SK-N-SH treated with all-trans-retinoic acid at 6 μM for 48 hours (cell line): Measurements from ENCODE around the gene IL1RN.

Experiments used
- ATAC-seq: fragments of 200-7000 bp; cut with Tn5 transposase; 3 replicates; pipeline ENCODE4 v1.9.1; 2020; ENCODE audit warnings: mild to moderate bottlenecking, moderate library complexity
- ARNTL ChIP-seq: fragments of 450-650 bp; formaldehyde crosslinking; IDR thresholded peaks from 2 replicates; pipeline ENCODE4 v1.5.0; 2020; ENCODE audit warnings: low read depth, mild to moderate bottlenecking, moderate library complexity, borderline replicate concordance
- CSDC2 ChIP-seq: fragments of 250-450 bp; sonication (Bioruptor Pico); IDR thresholded peaks from 2 replicates; pipeline ENCODE4 v1.5.0; 2020; ENCODE audit warnings: mild to moderate bottlenecking, moderate library complexity
- ESRRG ChIP-seq: fragments of 250-450 bp; sonication (Bioruptor Pico); IDR thresholded peaks from 2 replicates; pipeline ENCODE4 v1.6.1; 2021; ENCODE audit warnings: mild to moderate bottlenecking
- ISL1 ChIP-seq: fragments of 250-450 bp; sonication (Bioruptor Pico); IDR thresholded peaks from 2 replicates; pipeline ENCODE4 v2.1.2; 2022; ENCODE audit warnings: mild to moderate bottlenecking, moderate library complexity
- OSR1 ChIP-seq: fragments of 250-450 bp; sonication (Bioruptor Pico); IDR thresholded peaks from 2 replicates; pipeline ENCODE4 v1.8.0; 2022; ENCODE audit warnings: moderate library complexity, mild to moderate bottlenecking, inconsistent platforms
- PPARA ChIP-seq: fragments of 250-450 bp; sonication (Bioruptor Pico); IDR thresholded peaks from 2 replicates; pipeline ENCODE4 v1.5.0; 2020; ENCODE audit warnings: mild to moderate bottlenecking, borderline replicate concordance
- RARB ChIP-seq: fragments of 250-450 bp; sonication (Bioruptor Pico); IDR thresholded peaks from 2 replicates; pipeline ENCODE4 v1.8.0; 2021; ENCODE audit warnings: mild to moderate bottlenecking, moderate library complexity
- SNAI2 ChIP-seq: fragments of 250-450 bp; sonication (Bioruptor Pico); IDR thresholded peaks from 2 replicates; pipeline ENCODE4 v1.5.0; 2020; ENCODE audit warnings: mild to moderate bottlenecking, moderate library complexity
- TCF4 ChIP-seq: fragments of 250-450 bp; sonication (Bioruptor Pico); IDR thresholded peaks from 2 replicates; pipeline ENCODE4 v1.8.0; 2021; ENCODE audit warnings: mild to moderate bottlenecking, moderate library complexity, borderline replicate concordance
- TOX ChIP-seq: fragments of 250-450 bp; sonication (Bioruptor Pico); IDR thresholded peaks from 2 replicates; pipeline ENCODE4 v1.8.0; 2021; ENCODE audit warnings: mild to moderate bottlenecking, moderate library complexity, borderline replicate concordance
- ZC3H10 ChIP-seq: fragments of 250-450 bp; sonication (Bioruptor Pico); IDR thresholded peaks from 2 replicates; pipeline ENCODE4 v1.5.1; 2021; ENCODE audit warnings: mild to moderate bottlenecking, moderate library complexity
- ZFP3 ChIP-seq: fragments of 250-450 bp; sonication (Bioruptor Pico); IDR thresholded peaks from 2 replicates; pipeline ENCODE4 v1.5.0; 2020; ENCODE audit warnings: mild to moderate bottlenecking, moderate library complexity
- ZNF70 ChIP-seq: fragments of 450-650 bp; formaldehyde crosslinking; IDR thresholded peaks from 2 replicates; pipeline ENCODE4 v1.5.0; 2020; ENCODE audit warnings: mild to moderate bottlenecking, moderate library complexity
- ZNF8 ChIP-seq: fragments of 450-650 bp; formaldehyde crosslinking; IDR thresholded peaks from 2 replicates; pipeline ENCODE4 v1.5.0; 2020; ENCODE audit warnings: mild to moderate bottlenecking, moderate library complexity
- TF ChIP-seq, protein P1 (sequence below): fragments of 250-450 bp; sonication (Bioruptor Pico); IDR thresholded peaks from 2 replicates; pipeline ENCODE4 v1.5.1; 2021; ENCODE audit warnings: mild to moderate bottlenecking, moderate library complexity
- TF ChIP-seq, protein P2 (sequence below): fragments of 250-450 bp; sonication (Bioruptor Pico); IDR thresholded peaks from 2 replicates; pipeline ENCODE4 v1.8.0; 2021; ENCODE audit warnings: low read depth, mild to moderate bottlenecking, moderate library complexity, borderline replicate concordance
- TF ChIP-seq, protein P3 (sequence below): fragments of 250-450 bp; sonication (Bioruptor Pico); IDR thresholded peaks from 2 replicates; pipeline ENCODE4 v1.5.1; 2020; ENCODE audit warnings: low read depth, mild to moderate bottlenecking, moderate library complexity
- TF ChIP-seq, protein P4 (sequence below): fragments of 250-450 bp; sonication (Bioruptor Pico); IDR thresholded peaks from 2 replicates; pipeline ENCODE4 v1.5.0; 2020; ENCODE audit warnings: mild to moderate bottlenecking, moderate library complexity
- TF ChIP-seq, protein P5 (sequence below): fragments of 250-450 bp; sonication (Bioruptor Pico); IDR thresholded peaks from 2 replicates; pipeline ENCODE4 v1.8.0; 2020; ENCODE audit warnings: mild to moderate bottlenecking, moderate library complexity, borderline replicate concordance

Gene IL1RN

DNA sequence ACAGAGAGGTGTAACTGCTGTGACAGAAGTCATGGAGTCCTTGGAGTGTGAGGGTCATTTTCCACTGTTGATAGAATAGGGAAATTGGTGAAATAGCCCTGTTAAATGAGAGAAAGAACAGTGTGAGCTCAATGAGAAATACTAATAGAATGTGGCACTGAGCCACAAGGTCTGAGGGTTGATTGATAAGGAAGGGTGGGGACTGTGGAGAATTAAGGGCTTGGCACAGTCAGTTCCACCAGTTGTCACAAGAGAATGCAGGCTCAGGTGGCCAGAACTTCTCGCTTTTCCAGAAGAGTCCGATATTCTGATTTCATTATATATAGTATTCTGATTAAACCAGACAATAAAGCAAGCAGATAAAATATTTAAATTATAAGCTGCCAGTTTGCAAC is 9.1 kb upstream of the IL1RN start:
- TF ChIP-seq ZFP3: no peak
- no peak for TF ChIP-seq SNAI2 (CRISPR knock-in tag)
- TF ChIP-seq PPARA (CRISPR knock-in tag): no peak
- TF ChIP-seq, protein P1, sequence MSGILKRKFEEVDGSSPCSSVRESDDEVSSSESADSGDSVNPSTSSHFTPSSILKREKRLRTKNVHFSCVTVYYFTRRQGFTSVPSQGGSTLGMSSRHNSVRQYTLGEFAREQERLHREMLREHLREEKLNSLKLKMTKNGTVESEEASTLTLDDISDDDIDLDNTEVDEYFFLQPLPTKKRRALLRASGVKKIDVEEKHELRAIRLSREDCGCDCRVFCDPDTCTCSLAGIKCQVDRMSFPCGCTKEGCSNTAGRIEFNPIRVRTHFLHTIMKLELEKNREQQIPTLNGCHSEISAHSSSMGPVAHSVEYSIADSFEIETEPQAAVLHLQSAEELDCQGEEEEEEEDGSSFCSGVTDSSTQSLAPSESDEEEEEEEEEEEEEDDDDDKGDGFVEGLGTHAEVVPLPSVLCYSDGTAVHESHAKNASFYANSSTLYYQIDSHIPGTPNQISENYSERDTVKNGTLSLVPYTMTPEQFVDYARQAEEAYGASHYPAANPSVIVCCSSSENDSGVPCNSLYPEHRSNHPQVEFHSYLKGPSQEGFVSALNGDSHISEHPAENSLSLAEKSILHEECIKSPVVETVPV (CRISPR knock-in tag): no peak
- TF ChIP-seq ZNF8: no peak
- TF ChIP-seq ZC3H10 (CRISPR knock-in tag): no peak
- TF ChIP-seq, protein P2, sequence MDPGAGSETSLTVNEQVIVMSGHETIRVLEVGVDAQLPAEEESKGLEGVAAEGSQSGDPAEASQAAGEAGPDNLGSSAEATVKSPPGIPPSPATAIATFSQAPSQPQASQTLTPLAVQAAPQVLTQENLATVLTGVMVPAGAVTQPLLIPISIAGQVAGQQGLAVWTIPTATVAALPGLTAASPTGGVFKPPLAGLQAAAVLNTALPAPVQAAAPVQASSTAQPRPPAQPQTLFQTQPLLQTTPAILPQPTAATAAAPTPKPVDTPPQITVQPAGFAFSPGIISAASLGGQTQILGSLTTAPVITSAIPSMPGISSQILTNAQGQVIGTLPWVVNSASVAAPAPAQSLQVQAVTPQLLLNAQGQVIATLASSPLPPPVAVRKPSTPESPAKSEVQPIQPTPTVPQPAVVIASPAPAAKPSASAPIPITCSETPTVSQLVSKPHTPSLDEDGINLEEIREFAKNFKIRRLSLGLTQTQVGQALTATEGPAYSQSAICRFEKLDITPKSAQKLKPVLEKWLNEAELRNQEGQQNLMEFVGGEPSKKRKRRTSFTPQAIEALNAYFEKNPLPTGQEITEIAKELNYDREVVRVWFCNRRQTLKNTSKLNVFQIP (CRISPR knock-in tag): no peak
- TF ChIP-seq CSDC2 (CRISPR knock-in tag): no peak
- no peak for TF ChIP-seq ARNTL (CRISPR knock-in tag)
- TF ChIP-seq, protein P3, sequence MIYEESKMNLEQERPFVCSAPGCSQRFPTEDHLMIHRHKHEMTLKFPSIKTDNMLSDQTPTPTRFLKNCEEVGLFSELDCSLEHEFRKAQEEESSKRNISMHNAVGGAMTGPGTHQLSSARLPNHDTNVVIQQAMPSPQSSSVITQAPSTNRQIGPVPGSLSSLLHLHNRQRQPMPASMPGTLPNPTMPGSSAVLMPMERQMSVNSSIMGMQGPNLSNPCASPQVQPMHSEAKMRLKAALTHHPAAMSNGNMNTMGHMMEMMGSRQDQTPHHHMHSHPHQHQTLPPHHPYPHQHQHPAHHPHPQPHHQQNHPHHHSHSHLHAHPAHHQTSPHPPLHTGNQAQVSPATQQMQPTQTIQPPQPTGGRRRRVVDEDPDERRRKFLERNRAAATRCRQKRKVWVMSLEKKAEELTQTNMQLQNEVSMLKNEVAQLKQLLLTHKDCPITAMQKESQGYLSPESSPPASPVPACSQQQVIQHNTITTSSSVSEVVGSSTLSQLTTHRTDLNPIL (CRISPR knock-in tag): no peak
- no peak for TF ChIP-seq ESRRG
- TF ChIP-seq TOX: no peak
- no peak for TF ChIP-seq TCF4 (CRISPR knock-in tag)
- TF ChIP-seq ISL1 (CRISPR knock-in tag): no peak
- TF ChIP-seq ZNF70: no peak
- no peak for TF ChIP-seq RARB (CRISPR knock-in tag)
- TF ChIP-seq OSR1 (CRISPR knock-in tag): no peak
- ATAC-seq: no peak

DNA sequence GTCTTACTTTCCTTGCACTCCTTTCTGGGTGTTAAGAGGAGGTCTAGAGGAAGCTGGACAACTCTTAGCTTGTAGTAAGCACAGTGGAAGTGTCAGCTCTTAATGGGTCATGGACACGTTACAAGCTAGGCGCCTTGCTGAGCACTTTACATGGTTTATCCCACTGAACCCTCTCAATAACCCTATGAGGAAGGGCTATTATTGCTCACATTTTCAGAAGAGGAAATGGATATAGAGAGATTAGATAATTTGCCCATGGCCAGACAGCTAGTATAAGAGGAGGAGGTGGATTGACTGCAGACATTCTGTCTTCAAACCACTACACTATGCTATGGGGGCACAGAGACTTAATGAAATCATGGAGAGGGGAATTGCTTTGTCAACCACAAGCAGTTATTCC is 8.3 kb upstream of the IL1RN start:
- ATAC-seq: no peak
- TF ChIP-seq, protein P4, sequence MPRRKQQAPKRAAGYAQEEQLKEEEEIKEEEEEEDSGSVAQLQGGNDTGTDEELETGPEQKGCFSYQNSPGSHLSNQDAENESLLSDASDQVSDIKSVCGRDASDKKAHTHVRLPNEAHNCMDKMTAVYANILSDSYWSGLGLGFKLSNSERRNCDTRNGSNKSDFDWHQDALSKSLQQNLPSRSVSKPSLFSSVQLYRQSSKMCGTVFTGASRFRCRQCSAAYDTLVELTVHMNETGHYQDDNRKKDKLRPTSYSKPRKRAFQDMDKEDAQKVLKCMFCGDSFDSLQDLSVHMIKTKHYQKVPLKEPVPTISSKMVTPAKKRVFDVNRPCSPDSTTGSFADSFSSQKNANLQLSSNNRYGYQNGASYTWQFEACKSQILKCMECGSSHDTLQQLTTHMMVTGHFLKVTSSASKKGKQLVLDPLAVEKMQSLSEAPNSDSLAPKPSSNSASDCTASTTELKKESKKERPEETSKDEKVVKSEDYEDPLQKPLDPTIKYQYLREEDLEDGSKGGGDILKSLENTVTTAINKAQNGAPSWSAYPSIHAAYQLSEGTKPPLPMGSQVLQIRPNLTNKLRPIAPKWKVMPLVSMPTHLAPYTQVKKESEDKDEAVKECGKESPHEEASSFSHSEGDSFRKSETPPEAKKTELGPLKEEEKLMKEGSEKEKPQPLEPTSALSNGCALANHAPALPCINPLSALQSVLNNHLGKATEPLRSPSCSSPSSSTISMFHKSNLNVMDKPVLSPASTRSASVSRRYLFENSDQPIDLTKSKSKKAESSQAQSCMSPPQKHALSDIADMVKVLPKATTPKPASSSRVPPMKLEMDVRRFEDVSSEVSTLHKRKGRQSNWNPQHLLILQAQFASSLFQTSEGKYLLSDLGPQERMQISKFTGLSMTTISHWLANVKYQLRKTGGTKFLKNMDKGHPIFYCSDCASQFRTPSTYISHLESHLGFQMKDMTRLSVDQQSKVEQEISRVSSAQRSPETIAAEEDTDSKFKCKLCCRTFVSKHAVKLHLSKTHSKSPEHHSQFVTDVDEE (CRISPR knock-in tag): no peak
- no peak for TF ChIP-seq TCF4 (CRISPR knock-in tag)
- no peak for TF ChIP-seq ZNF70
- TF ChIP-seq, protein P5, sequence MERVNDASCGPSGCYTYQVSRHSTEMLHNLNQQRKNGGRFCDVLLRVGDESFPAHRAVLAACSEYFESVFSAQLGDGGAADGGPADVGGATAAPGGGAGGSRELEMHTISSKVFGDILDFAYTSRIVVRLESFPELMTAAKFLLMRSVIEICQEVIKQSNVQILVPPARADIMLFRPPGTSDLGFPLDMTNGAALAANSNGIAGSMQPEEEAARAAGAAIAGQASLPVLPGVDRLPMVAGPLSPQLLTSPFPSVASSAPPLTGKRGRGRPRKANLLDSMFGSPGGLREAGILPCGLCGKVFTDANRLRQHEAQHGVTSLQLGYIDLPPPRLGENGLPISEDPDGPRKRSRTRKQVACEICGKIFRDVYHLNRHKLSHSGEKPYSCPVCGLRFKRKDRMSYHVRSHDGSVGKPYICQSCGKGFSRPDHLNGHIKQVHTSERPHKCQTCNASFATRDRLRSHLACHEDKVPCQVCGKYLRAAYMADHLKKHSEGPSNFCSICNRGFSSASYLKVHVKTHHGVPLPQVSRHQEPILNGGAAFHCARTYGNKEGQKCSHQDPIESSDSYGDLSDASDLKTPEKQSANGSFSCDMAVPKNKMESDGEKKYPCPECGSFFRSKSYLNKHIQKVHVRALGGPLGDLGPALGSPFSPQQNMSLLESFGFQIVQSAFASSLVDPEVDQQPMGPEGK (CRISPR knock-in tag): no peak
- no peak for TF ChIP-seq CSDC2 (CRISPR knock-in tag)
- TF ChIP-seq, protein P3 (CRISPR knock-in tag): no peak
- TF ChIP-seq, protein P2 (CRISPR knock-in tag): no peak
- TF ChIP-seq, protein P1 (CRISPR knock-in tag): no peak
